AG10803 (cell line): ENCODE measurements around the gene LINGO4.

ENCODE experiments used
- DNase-seq: peaks from one replicate; pipeline ENCODE4 v3.0.0; 2010; ENCODE audit warnings: low read depth
- H3K4me3 ChIP-seq: 2 replicates; pipeline ENCODE4 v1.5.1; 2011; ENCODE audit warnings: mild to moderate bottlenecking, low read length, control low read depth
- CTCF ChIP-seq: conservative IDR thresholded peaks from 2 replicates; pipeline ENCODE4 v1.5.1; 2011; ENCODE audit warnings: mild to moderate bottlenecking, low read length, control low read depth, inconsistent platforms

The LINGO4 gene

GRCh38 chr1:151800830-151801229 lies 4.4 kb downstream of the LINGO4 start:
- no peak for DNase-seq
- TF ChIP-seq CTCF: no peak

GRCh38 chr1:151799179-151800022 lies 5.8 kb downstream of the LINGO4 start:
- no peak overlapping the region for H3K4me3 ChIP-seq
- DNase-seq: no peak
- TF ChIP-seq CTCF: no peak

More at GRCh38 chr1:151800830-151801229, 4.4 kb downstream of the LINGO4 start:
- H3K4me3 ChIP-seq: no peak overlapping the region

GRCh38 chr1:151798571-151798970 lies 6.6 kb downstream of the LINGO4 start:
- no peak for TF ChIP-seq CTCF
- H3K4me3 ChIP-seq: no peak overlapping the region
- DNase-seq: no peak

GRCh38 chr1:151790940-151791651 lies 14.1 kb downstream of the LINGO4 start:
- no peak for DNase-seq
- peak overlapping the region; percentile 74 for H3K4me3 ChIP-seq
- TF ChIP-seq CTCF: no peak

- H3K4me3 ChIP-seq: peak within 1 kb of the TSS; percentile 74
- peak; percentile 99 for DNase-seq
- peak; percentile 31 for TF ChIP-seq CTCF
Measured at GRCh38 chr1:151790071-151790939, 14.9 kb downstream of the LINGO4 start, which contains the start of gene TDRKH. TSS of gene TDRKH (minus strand) at chr1:151790500. CDS start at chr1:151783022, 7,478 bp downstream.

- TF ChIP-seq CTCF: no peak
- no peak overlapping the region for H3K4me3 ChIP-seq
- no peak for DNase-seq
Measured at GRCh38 chr1:151787689-151788088, 17.5 kb downstream of the LINGO4 start.
